Inferior parietal cortex (tissue), 1 donor: ENCODE results near the gene TRABD2B.

Experiments used
- DNase-seq: peaks from one replicate; pipeline ENCODE4 v3.0.0-alpha.2; 2016; ENCODE audit errors: extremely low spot score

TRABD2B gene

DNA sequence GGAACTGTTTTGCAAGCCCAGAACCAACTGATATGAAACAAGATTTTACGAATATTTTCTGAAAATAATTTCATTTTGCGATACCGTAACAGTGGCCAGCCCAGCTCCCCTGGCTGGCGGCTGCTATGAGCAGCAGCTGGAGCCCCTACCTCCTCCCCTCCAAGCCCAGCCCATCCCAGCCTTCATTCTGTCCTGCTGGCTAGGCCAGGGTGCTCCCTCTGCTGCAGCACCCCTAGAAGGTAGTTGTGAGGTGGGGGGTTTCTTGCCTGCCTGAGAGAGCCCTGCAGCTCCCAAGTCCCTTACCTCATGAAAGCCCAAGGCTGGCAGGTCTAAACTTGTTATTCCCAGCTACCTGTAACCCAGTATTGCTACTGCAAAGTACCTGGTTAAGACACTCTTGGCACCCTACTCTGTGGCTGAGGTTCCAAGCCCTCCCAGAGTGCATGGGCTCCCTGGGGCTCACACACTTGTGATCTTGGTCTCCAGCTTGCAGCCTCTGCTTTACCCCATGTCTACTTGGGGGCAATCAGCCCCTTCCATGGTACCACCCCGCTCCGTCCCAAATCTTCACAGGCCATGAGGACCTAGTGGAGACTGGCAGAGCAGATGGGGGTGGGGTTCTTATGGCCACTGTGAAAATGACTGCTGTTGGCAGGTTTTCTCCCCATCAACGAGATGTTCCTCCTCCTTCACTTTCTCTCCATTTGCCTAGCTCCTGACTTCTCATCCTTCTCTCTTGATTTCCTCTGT, 239.8 kb downstream of the TRABD2B start:
- no peak for DNase-seq

DNA sequence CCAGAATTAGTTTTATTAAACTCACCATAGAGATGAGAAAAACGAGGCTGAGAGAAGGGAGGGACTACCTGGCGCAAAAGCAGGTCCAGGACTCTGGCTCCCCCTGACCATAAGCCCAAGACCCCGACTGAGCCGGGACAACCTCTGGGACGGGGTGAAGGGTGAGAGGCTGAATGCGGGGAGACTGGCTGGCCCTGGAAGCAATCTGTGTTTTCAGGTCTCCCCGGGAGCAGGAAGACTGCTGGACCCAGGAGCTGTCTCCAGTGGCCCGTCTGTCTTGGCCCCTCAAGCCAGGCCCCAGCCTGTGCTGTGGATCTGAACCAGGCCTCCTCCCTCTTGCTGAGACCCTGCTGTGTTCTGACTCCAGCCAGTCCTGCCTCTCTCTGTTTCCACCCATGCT, 240.8 kb downstream of the TRABD2B start:
- DNase-seq, result no peak

DNA sequence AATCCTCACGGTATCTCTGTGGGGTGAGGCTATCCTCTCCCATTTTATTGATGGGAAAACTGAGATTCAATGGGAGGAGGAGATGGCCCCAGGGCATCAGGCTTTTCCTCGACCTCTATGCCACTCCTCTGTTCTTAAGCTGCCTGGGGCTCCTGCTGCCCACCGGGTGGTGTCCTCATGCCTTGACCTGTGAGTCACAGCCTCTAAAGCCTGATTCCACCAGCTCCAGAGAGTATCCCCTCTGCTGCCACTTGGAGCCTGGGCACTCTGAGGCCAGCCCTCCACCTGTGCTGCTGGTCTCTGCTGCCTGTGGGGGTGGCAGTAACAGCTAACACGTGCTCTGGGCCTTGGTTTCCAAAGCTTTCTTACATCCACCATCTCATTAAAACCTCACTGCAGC, 241.2 kb downstream of the TRABD2B start:
- DNase-seq, result no peak

DNA sequence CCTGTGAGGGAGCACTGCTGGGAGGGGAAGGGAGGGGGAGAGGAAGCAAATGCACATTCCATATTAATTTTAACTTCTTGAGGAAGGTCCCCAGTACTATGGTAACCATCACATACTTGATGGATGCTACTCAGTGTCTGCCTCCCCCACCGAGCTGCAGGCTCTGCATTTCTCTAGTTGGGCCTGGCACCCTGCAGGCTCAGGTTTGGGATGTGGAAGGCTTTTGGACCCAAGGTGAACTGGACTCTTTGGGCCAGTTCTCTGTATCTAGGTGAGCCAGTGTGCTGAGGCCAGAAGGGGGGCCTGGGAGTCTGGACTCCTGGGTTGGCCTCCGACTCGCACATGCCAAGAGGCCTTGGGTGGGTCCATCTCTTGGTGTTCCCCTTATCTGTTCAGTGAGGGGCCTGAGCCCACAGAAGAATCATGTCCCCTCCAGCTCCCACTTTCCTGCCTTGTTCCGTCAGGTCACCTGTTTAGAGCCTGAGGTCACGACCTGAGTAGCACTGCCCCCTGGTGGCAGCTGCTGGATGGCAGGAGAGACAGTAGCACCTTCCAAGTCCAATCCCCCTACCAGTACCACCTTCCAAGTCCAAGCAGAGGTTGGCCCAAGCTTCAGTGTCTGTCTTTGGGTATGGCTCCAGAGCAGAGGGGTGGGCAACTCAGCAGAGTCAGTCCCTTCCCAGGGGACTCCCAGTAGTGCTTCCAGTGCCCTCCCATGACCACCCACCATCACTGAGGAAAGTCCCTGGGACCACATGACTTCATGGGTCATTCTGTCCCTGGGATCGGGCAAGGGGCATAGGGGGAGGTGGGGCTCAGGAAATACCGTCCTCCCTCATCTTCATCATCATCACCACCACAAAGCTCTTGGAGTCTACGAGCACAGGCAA, 241.8 kb downstream of the TRABD2B start:
- no peak for DNase-seq

DNA sequence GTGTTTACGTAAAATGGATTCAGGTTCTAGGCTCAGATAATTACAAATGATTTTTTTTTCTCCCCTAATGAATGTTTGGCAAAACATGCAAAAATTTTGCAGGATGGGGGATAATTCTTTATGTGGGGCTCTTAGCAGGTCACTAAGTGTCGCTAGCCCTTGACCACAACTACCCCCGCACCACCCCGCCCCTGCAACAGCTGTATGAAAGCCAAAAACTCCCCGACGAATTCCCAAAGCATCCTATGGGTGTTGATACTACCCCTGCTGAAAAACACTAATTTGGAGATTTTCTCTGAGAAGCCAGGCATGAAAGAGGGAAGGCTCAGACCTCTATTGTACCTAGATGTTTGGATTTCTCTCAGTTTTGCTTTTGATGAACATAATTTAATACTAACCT, 243.0 kb downstream of the TRABD2B start:
- DNase-seq, result no peak

DNA sequence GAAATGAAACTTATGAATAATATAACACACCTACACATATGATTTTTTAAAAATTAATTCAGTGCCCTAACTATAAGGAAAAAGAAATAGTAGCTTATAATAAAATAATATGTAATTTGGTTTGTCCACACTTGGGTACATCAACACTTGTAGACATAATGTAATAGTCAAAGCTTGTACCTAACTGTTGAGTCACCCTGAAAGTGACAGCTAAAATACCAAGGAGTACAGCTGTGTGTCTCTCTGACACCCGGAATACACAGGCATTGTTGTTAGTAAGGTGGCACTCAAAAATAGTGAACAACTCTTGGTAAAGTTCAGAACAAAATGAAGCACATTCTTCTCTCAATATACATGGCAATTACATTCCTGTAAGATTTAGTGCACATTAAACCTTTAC, 243.4 kb downstream of the TRABD2B start:
- DNase-seq, result no peak

DNA sequence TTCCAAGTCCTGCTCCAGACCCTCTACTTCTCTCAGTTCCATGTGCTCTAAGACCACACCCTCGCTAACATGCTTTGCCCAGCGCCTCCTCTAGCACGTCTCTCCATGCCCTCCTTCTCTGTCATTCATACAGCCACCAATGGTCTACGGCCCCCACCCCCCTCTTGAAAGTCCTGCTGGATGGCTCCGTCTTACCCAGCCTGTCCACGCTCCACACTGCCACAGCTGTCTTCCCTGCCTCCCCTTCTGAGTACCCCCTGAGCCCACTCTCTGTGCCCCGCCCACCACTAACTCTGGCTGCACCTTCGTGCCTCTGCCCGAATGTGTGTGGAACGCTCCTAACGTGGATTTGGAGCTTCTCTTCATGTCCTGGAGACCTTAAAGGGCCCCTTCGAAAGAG, 244.6 kb downstream of the TRABD2B start:
- DNase-seq, result no peak

DNA sequence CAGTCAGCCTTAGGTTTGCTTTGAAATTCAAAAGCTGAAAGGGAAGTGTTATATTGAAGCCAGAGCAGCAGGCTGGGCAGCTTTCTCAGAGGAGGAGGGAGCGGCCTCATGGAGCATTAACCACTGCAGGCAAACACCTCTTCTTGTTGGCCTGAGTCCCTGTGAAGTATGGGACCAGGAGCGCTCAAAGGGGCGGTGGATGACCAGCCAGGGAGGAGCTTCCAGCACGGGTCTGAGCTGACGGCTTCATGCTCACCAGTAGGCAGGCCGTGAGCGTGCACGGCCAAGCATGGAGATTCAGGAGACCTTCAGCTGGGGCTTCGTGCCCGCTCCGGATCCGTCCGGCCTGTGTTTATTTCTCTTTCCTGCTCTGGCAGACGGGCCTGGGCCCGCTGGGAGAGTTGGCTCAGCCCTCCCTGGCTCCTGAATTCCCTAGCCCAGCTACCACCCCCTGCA, 245.2 kb downstream of the TRABD2B start:
- DNase-seq, result no peak

DNA sequence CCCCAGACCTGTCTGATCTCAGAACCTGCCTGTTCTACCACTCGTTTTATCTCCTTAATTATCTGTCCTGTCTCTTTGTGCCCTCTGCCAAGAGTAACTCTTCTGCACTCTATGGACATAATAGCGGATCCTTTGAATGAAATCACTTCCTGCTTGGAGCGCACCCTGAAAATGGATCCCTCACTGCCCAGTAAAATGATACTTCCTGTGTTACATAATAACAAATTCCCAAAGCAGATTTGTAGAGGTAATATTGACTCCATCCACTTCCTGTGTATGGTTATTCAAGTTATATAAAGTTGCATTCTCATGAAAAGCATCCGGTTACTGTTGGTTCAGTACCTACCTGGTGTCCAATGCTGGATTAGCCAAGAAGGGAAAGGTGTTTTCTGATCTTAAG, 246.0 kb downstream of the TRABD2B start:
- no peak for DNase-seq

DNA sequence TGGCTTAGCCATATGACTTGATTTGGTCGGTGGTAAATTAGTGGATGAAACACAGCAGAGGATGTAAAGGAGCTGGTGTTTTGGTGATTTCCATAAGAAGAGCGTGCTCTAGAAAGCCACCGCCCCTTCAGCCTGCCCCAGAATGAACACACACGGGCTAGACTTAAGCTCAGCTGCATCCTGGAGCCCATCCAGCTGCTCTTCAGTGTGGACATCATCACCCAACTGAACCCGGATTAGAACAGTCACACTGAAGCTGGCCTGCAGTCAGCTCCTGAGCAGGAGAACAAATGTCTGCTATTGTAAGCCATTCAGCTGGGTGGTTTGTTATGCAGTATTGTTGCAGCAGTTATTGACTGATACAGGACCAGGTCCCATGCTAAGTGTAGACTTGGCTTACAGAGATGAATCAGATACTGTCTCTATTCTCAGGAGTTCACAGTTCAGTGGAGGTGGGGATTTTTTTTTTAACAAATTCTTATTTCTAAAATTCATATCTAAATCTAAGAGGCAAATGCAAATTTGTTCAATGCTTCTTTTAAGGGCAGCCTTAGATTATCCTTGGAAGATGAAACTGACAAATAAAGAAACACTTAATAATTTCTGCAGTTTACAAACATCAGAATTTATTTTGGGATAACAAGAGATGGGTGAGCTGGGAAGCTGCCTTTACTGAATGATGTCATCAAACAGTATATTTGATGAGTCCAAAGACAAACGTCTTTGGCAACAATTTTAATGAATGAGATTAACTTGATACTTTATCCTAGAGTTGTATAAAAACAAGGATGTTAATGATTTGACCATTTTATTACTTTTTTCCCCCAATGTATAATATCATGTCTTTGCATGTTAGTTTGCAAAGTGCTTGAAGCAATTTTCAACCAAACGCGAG, 251.2 kb downstream of the TRABD2B start:
- DNase-seq, result no peak

DNA sequence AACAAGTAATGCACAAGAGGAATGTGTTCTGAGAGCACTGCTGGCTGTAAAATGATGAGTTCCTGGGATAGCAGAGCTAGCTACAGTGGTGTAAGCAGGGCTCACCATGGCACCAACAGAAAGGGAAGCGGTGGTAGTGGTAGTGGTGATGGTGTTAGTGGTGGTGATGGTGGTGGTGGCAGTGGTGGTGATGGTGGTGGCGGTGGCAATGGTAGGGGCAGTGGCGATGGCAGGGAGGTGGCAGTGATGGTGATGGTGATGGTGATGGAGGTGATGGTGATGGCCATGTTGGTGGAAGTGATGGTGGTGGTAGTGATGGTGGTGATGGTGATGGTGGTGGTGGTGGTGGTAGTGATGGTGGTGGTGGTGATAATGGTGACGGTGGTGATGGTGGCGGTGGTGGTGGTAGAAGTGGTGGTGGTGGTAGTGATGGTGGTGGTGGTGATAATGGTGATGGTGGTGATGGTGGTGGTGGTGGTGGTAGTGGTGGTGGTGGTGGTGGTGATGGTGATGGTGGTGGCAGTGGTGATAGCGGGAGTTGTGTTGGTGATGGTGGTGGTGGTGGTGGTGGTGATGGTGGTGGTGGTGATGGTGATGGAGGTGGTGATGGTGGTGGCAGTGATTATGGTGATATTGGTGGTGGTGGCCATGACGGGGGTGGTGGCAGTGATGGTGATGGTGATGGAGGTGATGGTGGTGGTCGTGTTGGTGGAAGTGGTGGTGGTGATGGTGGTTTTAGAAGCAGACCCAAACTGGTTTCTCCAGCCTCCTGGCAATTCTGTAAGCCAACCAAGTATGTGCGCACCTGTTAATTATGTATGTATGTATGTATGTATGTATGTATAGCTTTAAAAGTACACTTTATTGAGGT, 254.1 kb downstream of the TRABD2B start:
- no peak for DNase-seq

DNA sequence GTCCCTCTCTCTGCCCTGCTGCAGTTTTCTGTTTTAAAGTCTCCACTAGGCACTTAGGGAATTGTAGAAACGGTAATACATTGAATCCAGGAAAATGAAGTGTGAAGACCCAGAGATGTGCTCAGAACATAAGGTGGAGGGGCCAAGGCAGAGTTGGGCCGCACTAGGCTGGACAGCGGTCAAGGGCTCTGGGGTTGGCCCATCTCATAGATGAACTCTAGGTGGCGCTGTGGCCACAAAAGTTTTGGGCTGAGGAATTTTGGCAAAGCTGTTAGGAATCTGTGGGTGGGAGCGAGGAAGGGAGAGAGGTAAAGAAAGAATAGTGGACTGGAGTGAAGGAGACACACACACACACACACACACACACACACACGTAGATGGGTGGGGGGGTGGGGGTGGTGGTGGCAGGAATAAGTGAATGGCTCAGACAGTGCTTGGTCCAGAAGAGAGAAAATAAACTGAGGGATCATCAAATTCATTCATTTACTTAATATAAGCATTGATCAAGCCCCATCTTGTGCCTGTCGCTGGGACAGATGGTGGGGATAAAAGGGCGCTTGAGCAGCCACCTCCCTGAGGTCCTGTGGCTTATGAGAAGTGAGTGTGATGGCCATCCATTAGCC, 258.5 kb downstream of the TRABD2B start:
- peak; percentile 43 for DNase-seq

DNA sequence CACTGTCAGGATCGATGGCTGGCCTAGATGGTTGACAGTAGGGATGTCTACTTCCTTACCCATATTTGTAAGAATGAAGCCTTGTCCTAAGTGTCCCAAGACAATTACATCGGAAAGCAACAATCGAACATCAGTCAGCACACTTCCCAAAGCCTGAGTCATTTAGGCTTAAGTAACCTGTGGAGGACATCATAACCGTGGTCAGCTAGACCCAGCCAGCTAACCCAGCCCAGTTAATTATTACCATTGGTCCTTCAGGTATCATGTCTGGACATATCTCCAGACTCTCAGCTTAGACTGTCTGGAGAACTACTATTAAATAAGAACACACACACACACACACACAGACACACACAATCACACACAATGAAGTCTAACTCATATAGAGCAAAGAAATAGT, 264.7 kb downstream of the TRABD2B start:
- no peak for DNase-seq

DNA sequence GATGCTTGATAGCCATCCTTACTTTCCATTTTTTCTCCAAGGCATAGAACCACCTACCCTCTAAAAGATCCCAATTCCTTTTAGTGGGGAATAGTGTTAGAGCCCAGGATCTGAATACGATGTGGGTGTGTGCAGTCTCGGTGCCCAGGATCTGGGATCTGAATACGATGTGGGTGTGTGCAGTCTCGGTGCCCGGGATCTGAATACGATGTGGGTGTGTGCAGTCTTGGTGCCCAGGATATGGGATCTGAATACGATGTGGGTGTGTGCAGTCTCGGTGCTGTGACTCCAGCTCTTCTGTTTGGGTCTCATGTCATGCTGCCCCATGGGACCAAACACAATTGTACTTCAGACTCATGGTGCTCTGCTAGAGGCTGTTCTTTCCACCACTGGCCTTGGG, 265.5 kb downstream of the TRABD2B start:
- DNase-seq, result no peak

DNA sequence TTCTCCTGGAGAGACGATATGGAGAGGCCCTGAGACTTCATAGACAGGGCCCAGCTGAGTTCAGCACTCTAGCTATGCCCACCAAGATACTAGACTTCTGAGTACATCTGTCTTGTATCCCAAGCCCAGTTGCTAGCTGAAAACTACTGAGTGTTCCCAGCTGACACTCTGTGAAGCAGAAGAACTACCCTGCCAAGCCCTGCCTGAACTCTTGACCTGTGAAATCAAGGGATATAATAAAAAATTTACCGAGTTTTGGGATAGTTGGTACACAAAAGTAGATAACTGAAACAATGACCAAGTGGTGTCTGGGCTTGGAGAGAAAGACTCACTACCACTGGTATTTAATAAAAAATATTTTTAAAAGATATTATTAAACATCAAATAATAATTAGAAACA, 267.5 kb downstream of the TRABD2B start:
- DNase-seq, result no peak

DNA sequence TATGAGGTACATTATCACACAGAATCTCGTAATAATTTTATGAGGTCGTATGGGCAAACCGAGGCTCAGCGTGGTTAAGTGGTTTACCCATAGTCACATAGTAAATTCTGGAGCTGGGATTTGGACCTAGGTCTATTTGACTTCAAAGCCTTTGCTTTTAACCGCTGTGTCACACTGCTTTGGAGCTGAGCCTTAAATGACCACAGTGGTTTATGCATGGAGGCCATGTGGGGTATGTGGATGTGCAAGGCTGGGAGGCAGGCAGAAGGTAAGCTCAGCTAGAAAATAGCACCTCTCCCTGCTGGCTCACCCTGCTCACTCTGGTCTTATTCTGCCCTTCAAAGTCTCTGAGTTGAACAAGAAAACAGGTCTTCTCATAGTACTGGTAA, 269.5 kb downstream of the TRABD2B start:
- DNase-seq, result no peak

DNA sequence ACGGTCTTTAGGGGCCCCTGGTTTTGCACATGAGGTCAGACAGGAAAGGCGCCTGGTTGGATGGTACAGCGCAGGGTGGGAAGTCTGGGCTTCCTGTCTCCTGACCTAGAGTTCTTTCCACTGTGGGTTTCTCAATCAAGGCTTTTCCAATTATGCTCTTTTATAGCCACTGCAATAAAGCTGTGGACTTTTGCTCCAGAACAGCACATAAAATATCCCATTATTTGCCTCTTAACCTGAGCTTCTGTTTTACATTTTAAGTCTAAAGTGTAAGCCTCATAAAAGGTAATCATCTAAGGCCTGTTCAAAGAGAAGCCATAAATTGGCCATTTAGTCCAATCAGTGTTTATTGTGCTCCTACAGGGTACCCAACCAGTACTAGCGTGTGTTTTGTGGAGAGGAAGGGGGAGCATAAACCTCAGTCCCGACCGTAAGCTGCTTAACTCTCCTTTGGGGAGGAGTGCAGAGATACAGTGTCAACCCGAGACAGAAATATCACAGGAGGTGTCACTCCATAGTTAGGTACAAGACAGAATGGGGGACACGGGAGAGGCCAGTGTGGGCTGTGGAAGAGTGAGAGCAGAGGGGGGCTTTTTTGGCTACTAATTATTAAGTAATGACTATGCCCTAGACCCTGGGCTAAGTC, 270.0 kb downstream of the TRABD2B start:
- DNase-seq, result no peak

DNA sequence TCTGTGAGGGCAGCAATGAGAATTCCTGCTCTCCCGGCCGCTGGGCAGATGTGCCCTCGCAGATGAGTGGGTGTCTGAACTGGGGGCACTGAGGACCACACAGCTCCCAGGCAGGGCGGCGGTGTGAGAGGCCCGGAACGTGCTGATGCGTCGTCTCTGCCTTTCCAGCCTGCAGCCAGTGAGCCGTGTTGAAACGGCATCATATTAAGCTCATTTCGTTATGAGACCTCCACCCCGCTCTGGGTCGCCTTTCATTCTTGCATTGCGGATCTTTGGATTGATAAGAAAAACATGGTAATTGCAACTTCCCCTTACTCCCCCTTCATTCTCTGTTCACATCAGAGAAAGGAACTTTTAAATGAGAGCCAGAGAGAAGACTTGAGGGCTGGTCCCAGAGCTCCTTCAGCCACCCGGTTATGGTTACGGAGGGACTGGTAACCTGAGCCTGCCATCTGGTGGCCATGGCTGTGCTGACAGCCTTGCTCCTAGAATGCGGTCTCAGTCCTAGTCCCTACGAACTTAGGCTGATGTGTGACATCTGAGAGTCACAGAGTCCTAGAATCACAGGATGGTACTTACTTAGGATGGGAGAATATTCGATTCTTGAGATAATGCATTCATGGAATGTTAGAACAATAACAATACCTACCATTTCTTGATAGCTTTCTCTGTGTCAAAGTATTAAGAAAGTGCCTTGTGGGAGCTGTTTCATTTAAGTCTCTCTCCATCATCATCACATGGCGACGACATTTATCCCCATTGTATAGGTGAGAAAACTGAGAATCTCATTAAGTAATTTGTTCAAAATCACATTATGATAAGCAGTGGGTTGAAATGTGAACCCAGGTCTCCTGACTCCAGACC, 271.0 kb downstream of the TRABD2B start:
- peak; percentile 81 for DNase-seq

DNA sequence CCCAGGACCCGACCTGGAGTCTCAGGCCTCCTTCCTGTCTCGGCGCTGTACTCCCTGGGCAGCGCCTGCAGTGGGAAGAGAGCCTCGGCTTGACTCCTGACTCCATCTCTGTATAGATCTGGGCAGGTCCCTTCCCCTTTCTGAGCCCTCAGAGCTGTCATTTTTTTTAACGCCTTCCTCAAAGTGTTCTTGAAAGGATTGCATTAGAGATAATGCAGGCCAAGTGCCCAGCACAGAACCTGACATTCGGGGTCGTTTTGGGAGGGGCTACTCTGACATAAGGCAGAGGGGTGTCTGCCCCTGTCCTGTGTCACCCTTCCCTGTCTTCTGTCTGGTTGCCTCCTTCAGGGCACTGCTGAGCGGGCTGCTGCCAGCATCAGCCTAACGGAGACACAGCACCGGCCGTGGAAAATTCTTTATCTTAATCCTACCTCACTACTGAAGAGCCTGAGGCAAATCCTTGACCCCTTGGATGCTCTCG, 271.6 kb downstream of the TRABD2B start:
- no peak for DNase-seq
